T-helper 1 cell treated with Interleukin-12 subunit alpha and Interleukin-12 subunit beta and Interleukin-4 antibody, amounts not matched to agents 30 μg/mL and 1 μg/mL, for 36 hours (primary cell): Measurements from ENCODE around the gene FAM83E.
A peak's percentile ranks its signal among the peaks of the same experiment; 100 is the strongest.

Experiments
- H3K27ac Mint-ChIP-seq: one replicate; pipeline ENCODE4 v1.8.0; 2021; ENCODE audit warnings: mild to moderate bottlenecking, mixed read lengths
- H3K27me3 Mint-ChIP-seq: one replicate; pipeline ENCODE4 v1.8.0; 2021; ENCODE audit warnings: low read depth, mixed read lengths
- H3K36me3 Mint-ChIP-seq: one replicate; pipeline ENCODE4 v1.8.0; 2021; ENCODE audit warnings: low read depth, mixed read lengths
- H3K4me1 Mint-ChIP-seq: one replicate; pipeline ENCODE4 v1.8.0; 2021; ENCODE audit warnings: low read depth, mixed read lengths
- H3K4me3 Mint-ChIP-seq: one replicate; pipeline ENCODE4 v1.8.0; 2021; ENCODE audit warnings: mild to moderate bottlenecking, moderate library complexity, mixed read lengths
- H3K9me3 Mint-ChIP-seq: one replicate; pipeline ENCODE4 v1.8.0; 2021; ENCODE audit warnings: mixed read lengths

Gene FAM83E

DNA sequence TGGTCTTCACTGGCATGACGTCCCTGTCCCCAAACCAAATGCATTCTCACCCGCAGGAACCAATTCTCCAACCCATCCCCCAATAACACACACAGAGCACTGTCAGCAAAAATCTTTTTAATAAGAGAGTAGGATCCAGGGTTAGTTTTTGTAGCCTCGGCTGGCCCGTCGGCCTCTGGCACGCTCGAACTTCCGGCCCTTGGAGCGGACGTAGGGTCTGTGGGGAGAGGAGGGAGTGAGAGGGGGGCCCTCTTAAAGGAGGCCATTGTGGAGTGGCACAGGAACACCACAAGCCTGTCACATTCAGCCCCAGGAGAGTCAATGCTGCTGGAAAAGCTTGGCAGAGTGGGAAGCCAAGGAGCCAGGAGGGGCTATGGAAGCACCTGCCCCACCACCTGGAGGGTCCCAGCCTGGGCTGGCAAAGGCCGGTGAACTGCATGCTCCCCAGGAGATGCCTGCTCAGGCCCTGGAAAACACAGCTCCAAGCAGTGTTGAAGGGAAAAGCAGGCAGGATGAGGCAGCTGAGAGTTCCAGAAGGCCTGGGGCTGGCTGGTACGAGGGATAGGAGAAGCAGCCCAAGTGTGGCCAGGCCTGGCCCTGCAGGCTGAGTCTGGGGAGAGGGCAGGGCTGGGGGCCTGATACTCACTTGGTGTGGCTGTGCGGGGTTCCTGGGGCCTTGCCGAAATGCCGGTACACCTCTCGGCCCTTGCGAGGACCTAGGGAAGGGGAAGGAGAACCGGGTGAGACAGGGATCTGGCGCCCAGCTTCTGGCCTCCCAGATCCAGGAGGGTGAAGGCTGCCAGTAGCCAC is 560 bp upstream of the FAM83E start:
- no peaks in the 10 kb centered on the region for H3K27me3 Mint-ChIP-seq
- H3K4me1 Mint-ChIP-seq: peaks cover 21% of the 10 kb centered on the region
- H3K9me3 Mint-ChIP-seq: no peaks in the 10 kb centered on the region
- no peak overlapping the region for H3K27ac Mint-ChIP-seq
- peaks cover 31% of the 10 kb centered on the region for H3K36me3 Mint-ChIP-seq
- no peak overlapping the region for H3K4me3 Mint-ChIP-seq

DNA sequence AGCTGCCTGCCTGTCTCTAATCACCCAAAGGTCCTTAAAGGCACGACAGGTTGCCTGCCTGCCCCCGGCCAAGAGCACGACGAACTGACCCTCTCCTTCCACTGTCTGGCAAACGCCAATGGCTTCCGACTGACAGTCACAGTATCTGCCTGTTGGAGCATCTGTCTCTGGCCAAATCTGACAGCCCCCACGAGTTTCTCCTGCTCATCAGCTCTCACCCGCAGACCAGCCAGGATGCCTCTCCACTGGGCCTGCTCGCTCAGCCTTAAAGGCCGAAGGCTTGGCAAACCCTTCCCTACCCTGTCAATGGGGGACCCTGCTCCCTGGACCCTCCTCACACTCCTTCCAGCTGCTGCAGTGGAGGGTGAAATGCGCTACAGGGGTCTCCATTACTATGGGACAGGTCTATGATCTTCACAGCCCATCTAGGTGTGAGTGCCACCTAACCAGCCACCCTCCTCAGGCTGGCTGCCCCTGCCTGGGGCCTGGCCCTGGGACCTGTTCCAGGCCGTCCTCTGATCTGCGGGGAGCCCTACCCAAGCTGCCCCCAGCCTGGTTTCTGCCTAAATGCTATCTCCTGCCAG is 932 bp downstream of the FAM83E start:
- Mint-ChIP-seq H3K27me3 (no peaks in the 10 kb centered on the region), H3K4me1 (peaks cover 12% of the 10 kb centered on the region), H3K36me3 (peaks cover 27% of the 10 kb centered on the region), H3K27ac (no peak overlapping the region), H3K4me3 (no peak overlapping the region), H3K9me3 (no peaks in the 10 kb centered on the region)

DNA sequence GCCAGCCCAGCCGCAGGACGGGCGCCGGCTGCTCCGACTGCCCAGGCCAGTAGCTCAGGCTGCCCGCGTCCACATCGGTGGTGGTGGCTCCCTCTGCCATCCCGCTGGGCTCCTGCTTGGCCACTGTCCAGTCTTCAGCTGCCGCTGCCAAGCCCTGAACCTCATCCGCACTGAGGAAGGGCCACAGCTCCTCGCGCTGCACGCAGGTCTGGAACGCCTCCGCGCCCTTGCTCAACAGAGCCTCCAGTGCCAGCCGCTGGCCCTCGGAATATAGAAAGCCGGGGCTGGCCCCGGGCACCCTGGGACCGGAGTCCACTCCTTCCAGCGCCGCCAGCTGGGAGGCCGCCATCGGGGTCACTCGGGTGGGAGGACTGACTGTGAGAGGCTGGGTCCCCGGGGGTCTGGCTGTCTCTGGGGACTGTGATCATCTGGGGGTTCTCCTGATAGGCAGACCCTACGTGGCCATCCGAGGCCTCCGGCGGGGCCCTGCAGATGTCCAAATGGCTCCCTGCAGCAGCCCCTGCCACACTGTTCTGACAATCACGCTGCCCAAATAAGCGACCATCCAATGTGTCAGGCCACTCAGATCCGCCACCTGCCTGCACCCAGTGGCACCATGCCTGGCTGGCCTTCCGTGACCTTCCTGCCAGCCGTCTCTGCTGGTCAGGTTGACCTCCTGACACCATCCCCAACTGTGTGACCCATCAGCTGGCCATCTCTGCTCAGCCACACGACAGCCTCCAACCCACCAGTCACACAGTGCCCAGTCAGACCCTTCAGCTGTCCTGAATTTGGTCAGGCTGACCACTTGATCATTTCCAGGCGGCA is 1.6 kb downstream of the FAM83E start:
- Mint-ChIP-seq H3K9me3 (no peaks in the 10 kb centered on the region), H3K4me3 (no peak overlapping the region), H3K36me3 (peaks cover 22% of the 10 kb centered on the region), H3K4me1 (peaks cover 11% of the 10 kb centered on the region), H3K27me3 (no peaks in the 10 kb centered on the region), H3K27ac (no peak overlapping the region)

DNA sequence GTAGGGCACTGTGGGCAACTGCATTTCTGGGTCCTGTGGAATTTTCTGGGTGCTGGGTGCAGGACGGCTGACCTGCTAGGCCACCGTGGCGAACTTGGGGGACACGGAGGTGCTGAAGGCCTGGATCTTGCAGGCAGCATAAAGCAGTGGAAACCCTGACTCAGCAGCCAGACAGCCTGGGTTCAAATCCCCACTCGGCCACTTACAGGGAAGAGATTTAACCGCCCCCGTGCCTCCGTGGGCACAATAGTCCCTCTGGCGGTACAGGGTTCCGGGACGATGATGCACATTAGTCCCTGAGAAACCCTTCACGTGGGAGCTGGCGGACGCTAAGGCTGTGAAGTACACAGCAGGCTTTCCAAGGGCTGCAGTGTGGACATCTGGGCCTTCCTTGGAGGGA is 3.0 kb downstream of the FAM83E start:
- no peak overlapping the region for H3K27ac Mint-ChIP-seq
- no peaks in the 10 kb centered on the region for H3K27me3 Mint-ChIP-seq
- H3K36me3 Mint-ChIP-seq: peaks cover 15% of the 10 kb centered on the region
- no peaks in the 10 kb centered on the region for H3K9me3 Mint-ChIP-seq
- H3K4me1 Mint-ChIP-seq: peaks cover 7% of the 10 kb centered on the region
- H3K4me3 Mint-ChIP-seq: no peak overlapping the region

DNA sequence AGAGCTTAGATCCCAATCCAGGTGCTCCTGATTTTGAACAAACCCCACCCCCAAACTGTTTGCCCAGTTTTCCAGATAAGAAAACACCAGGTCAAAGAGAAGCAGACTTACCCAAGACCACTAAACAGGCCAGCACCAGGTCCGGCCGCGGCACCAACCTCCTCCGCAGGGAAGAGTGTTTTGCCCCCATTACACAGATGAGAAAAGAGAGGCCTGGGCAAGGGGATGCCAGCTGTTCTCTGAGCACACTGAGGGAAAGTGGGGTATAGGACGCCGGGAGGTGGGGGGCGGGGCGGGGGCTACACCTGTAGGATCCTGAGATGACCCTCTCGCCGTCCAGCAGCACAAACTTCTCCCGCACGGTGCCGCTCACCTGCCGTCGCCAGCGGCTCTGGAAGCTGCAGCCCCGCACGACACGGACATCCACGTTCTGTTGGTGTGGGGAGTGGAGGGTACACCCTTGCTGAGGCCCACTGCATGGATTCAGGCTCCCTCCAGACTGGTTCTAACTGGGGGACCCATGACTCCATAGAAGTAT is 5.2 kb downstream of the FAM83E start:
- Mint-ChIP-seq H3K36me3 (no peaks in the 10 kb centered on the region), H3K27ac (no peak overlapping the region), H3K4me1 (peaks cover 2% of the 10 kb centered on the region), H3K9me3 (no peaks in the 10 kb centered on the region), H3K4me3 (no peak overlapping the region), H3K27me3 (no peaks in the 10 kb centered on the region)

DNA sequence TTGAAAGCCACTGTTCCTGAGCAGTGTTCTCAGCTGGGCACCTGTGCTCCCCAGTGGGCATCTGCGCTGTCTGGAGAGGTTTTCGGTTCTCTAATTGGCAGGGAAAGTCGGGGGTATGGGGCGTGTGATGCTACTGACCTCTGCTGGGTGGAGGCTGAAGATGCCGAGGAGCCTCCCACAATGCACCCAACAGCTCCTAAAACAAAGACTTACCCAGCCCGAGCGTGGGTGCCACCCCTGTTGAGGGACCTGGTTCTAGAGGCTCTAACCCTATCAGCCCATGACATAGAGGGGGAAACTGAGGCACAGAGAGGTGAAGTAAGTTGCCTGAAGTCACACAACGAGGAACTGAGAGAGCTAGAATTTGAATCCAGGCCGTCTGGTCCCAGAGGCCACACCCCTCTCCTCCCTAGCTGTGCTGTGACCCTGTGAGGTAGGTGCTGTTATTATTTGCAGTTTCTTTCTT is 6.0 kb downstream of the FAM83E start:
- H3K36me3 Mint-ChIP-seq: no peaks in the 10 kb centered on the region

DNA sequence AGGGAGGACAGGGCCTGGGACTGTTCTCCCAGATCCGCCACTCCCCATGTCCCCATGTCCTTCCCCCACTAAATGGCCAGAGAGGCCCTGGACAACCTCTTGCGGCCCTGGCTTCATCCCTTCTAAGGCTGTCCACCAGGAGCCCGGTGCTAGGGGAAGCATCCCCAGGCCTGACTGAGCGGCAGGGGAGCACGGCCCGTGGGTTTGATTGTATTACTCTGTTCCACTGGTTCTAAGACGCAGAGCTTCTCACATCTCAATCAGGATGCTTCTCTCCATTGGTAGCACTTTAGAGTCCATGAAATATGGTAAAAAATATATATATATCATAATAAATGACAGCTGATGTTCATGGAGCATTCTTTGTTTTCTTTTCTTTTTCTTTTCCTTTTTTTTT is 7.5 kb downstream of the FAM83E start:
- no peak overlapping the region for H3K27ac Mint-ChIP-seq
- no peak overlapping the region for H3K4me3 Mint-ChIP-seq
- no peaks in the 10 kb centered on the region for H3K36me3 Mint-ChIP-seq
- H3K4me1 Mint-ChIP-seq: peaks cover 2% of the 10 kb centered on the region
- no peaks in the 10 kb centered on the region for H3K9me3 Mint-ChIP-seq
- no peaks in the 10 kb centered on the region for H3K27me3 Mint-ChIP-seq

More for the DNA sequence above, 6.0 kb downstream of the FAM83E start:
- Mint-ChIP-seq H3K27me3 (no peaks in the 10 kb centered on the region), H3K9me3 (no peaks in the 10 kb centered on the region), H3K27ac (peak overlapping the region; percentile 60), H3K4me3 (no peak overlapping the region), H3K4me1 (peaks cover 2% of the 10 kb centered on the region)

DNA sequence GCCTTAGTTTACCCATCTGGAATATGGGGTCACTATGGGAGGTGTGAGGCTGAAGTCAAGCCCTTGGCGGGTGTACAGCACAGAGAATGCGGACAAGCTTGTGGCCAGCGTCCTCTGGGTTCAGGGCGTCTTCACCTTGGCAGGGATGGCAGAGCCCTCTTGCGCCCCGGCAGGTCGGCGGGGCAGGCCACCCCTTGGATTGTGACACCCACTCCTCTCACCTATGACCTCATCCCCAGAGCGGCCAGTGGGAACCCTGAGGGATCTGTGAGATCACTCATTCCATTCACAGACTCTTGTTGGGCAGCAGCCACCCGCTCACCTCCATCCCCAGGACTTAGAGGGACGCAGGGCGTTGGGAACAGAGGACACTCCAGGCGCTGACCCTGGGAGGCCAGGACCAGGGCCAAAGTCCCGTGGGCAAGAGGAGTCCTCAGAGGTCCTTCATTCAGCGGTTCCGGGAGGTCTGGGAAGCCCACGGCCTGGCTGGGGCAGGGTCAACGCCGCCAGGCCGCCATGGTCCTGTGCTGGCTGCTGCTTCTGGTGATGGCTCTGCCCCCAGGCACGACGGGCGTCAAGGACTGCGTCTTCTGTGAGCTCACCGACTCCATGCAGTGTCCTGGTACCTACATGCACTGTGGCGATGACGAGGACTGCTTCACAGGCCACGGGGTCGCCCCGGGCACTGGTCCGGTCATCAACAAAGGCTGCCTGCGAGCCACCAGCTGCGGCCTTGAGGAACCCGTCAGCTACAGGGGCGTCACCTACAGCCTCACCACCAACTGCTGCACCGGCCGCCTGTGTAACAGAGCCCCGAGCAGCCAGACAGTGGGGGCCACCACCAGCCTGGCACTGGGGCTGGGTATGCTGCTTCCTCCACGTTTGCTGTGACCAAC is 8.2 kb downstream of the FAM83E start, which contains the start of gene SPACA4:
TSS of gene SPACA4 (plus strand) at position 280 of the 896 bp plus-strand sequence. CDS start at position 517, 237 bp downstream.
- Mint-ChIP-seq H3K36me3 (no peaks in the 10 kb centered on the region), H3K4me1 (peaks cover 2% of the 10 kb centered on the region), H3K27ac (no peak within 1 kb of the TSS), H3K4me3 (no peak within 1 kb of the TSS), H3K9me3 (no peaks in the 10 kb centered on the region), H3K27me3 (no peaks in the 10 kb centered on the region)

DNA sequence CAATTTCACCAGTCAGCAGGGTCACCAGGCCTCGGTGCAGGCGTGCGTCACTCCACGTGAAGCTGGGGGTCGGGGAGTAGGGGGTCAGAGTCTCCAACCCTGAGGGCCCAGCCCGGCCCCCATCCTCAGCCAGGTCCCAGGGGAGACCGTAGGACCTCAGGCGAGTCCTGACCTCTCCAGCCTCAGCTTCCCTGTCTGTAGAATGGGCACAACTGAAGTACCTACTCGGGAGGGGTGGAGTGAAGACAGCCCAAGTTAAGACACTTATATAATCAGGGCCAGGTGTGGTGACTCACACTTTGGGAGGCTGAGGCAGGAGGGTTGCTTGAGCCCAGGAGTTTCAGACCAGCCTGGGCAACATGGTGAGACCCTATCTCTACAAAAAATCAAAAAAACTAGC is 11.0 kb downstream of the FAM83E start:
- Mint-ChIP-seq H3K36me3 (no peaks in the 10 kb centered on the region), H3K27me3 (no peaks in the 10 kb centered on the region), H3K4me3 (no peak overlapping the region), H3K27ac (no peak overlapping the region), H3K4me1 (peaks cover under 1% of the 10 kb centered on the region), H3K9me3 (no peaks in the 10 kb centered on the region)

DNA sequence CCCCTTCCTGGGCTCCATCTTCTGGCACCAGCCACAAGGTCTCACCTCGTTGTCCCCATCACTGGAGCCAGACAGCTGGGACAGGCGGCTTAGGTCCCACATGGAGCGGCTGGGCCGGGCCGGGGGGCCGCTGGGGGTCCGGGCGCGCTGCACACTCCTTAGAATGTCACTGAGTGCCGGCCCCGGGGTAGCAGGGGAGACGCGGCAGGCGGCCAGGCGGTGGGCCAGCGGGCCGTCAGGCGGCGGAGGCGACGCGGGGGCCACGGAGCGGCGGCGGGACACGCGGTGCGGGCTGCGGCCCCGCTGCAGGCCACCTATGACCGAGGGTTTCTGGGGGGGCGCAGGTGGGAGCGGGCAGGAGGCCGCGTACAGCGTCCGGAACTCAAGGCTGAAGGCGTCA is 11.4 kb downstream of the FAM83E start:
- Mint-ChIP-seq H3K4me1 (no peaks in the 10 kb centered on the region), H3K36me3 (no peaks in the 10 kb centered on the region), H3K4me3 (no peak overlapping the region), H3K27ac (no peak overlapping the region), H3K9me3 (no peaks in the 10 kb centered on the region), H3K27me3 (no peaks in the 10 kb centered on the region)

DNA sequence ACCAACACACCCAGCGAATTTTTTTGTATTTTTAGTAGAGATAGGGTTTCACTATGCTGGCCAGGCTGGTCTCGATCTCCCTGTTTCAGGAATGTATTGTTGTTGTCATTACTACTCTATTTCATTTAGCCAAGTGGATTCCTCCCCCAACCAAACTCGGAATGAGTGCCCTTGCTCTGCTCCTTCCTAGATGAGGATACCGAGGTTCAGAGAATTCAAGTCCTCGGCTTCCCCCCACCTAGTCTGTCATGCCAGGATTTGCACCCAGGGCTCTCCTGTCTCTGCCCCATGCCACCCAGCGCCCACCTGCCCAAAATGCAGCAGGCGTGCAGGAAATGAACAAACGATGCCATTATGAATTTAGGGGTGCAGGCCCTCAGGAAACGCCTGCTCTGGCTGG is 11.9 kb downstream of the FAM83E start:
- Mint-ChIP-seq H3K4me3 (no peak overlapping the region), H3K9me3 (no peaks in the 10 kb centered on the region), H3K27me3 (no peaks in the 10 kb centered on the region), H3K4me1 (no peaks in the 10 kb centered on the region), H3K27ac (no peak overlapping the region), H3K36me3 (no peaks in the 10 kb centered on the region)

DNA sequence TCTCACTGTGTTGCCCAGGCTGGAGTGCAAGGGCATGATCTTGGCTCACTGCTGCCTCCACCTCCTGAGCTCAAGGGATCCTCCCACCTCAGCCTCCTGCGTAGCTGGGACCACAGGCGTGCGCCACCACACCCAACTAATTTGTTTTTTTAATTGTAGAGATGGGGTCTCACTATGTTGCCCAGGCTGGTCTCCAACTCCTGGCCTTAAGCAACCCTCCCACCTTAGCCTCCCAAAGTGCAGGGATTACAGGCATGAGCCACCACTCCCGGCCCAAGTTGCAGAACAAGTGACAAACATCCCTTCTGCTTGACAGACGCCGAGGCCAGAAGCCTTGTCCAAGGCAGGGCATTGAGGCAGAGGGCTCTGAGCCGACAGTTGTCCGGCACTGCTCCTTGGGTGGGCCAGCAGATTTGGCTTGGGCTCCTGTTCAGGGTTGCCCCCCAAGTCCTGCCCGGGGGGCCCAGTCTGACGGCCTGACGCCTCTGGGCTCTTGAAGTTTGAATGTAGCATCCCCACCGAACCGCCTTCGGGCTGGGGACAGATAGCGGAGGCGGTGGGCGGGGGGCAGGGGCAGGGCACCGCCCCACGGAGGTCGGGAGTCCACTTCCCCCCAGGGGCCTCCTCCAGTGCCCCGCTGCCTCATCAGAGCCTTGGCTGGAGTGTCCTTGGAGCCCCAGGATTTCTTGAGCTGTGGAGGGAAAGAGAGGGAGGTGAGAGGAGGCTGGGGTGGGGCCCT is 14.0 kb downstream of the FAM83E start:
- Mint-ChIP-seq H3K4me3 (no peak overlapping the region), H3K4me1 (no peaks in the 10 kb centered on the region), H3K36me3 (no peaks in the 10 kb centered on the region), H3K27me3 (no peaks in the 10 kb centered on the region), H3K9me3 (no peaks in the 10 kb centered on the region), H3K27ac (no peak overlapping the region)

DNA sequence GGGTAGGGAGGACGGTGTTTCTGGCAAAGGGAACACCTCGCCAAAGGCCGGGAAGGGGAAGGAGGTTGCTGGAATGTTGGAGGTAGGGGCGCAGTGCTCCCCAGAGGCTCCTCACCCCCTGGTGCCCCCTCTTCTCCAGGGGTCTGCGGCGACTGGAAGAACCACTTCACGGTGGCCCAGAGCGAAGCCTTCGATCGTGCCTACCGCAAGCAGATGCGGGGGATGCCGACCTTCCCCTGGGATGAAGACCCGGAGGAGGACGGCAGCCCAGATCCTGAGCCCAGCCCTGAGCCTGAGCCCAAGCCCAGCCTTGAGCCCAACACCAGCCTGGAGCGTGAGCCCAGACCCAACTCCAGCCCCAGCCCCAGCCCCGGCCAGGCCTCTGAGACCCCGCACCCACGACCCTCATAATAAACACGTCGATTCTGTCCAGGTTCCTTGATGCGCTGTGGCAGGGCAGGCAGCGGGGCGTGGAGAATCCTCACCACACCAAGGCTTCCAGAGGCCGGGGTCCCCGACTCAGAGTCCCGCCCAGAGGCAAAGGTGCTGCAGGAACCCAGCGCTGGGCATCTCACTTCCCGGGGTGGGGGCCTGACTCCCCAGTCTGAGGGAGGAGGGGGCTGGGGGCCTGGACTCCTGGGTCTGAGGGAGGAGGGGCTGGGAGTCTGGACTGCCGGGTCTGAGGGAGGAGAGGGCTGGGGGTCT is 15.7 kb downstream of the FAM83E start:
- Mint-ChIP-seq H3K4me3 (no peak overlapping the region), H3K27ac (no peak overlapping the region), H3K27me3 (no peaks in the 10 kb centered on the region), H3K4me1 (peaks cover 2% of the 10 kb centered on the region), H3K36me3 (no peaks in the 10 kb centered on the region), H3K9me3 (no peaks in the 10 kb centered on the region)
